ENCODE results near the gene ITPR3.

ITPR3 gene

DNA sequence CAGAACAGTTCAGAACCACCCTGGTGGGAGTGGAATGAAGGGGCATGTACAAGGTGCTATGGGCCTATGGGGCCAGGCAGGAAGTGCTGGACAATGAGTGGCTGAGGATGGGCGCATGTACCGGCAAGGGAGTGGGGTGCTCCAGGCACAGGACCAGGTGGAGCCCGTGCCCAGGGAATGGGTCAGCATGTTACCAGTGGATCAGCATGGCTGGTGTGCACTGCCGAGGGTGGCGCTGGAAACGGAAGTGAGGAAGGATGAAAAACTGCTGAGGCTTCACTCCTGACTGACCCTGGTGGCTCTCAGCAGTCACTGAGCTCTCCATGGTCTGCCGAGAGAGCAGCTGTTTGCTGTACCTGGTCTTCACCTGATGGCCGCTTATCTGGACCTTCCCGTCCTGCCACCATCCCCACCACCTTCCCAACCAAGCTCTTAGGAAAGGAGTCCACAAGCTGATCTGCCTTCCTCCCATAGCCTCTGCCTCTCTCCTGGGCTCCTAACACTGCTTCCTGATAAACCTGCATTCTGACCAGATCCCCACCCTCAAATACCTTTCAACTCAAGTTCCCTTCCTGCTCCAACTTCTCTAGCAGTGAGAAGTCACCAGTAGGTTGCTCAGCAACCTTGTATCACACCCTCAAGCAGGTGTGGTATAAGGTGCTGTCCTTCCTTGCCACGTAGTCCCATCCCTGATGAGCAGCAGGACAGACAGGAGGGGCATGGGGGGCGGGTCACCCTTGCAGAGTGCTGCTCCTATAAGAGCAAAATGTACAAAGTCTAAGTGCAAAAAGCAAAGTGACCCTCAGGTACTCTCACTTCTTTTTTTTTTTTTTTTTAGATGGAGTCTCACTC is 83.3 kb downstream of the ITPR3 start:
- no peak for DNase-seq

DNA sequence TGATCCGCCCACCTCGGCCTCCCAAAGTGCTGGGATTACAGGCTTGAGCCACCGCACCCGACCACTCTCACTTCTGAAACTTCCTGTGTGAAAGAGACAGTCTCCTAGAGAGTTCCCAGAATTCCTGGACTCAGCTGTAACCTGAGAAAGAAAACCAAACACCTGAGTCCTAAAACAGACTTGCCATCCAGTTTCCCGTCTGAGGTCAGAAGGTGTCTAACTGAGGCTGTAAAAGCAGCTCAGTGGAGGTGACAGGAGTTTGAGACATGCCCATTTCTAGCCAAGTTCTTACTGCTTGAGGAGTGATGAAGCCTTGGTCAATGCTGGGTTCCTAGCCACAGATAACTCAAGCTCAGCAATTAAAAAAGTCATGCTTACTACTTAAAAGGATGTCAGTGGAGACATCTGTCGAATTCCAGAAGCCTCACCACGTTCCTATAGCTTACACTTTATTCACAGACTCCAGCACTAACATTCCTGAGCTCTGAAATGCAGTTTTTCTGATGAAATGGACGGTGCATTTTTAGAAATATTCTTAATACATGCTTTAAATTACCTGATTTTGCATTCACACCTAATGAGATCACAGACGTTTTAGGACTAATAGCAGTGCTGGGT is 84.3 kb downstream of the ITPR3 start:
- no peak for DNase-seq

DNA sequence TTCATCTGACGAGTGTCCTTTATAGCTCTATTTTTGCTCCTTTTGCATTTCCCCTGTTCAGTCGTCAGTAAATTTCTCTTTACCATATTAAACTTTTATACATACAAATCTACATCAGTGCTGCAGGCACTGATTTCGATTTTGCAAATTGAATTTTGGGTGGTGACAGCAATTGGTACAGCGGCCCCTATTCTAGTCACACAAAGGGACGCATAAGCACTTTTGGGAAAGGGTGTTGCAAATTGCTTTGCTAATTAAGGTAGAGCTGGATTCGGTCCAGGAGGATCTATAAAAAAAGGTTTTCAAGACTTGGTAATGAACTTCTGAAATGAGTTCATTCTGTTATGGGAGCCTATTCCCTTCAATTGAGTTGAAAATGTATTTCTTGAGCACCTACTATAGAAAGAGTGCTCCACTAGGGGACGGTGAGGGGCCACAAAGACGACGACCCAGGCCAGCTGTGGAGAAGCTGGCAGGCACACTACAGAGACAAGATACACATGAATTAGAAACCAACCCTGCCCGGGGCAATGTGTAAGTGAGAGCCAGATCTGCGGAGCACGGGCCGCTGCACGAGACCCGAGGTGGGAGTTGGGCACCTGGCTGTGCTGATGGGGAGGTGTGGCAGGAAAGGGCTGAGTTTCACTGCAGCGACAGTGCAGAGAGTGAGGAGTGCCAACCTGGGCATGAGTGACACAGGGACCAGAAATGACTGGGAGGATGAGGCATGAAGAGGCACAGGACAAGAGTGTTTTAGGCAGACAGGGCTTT is 85.0 kb downstream of the ITPR3 start:
- no peak for DNase-seq

DNA sequence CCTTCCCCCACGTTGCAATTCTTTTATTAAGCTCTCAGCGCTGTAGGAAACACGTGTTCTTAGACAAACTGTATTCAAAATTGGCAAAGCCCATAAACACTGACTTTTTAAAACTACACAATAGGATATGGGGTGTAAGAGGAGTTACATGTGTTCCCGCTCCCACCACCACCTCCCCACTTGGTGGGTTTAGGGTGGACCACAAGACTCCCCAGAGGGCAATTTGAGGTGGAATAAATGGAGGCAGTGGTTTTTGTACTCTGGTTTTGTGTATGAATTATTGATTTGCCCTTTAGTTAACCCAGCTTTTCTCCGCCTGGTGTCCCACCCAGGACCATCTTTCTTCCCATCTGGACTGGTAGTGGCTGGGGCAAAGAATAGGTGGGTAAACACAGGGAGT is 86.6 kb downstream of the ITPR3 start:
- no peak for DNase-seq

GRCh38 chr6:33708516-33709204 is 87.5 kb downstream of the ITPR3 start:
- no peak for DNase-seq

DNA sequence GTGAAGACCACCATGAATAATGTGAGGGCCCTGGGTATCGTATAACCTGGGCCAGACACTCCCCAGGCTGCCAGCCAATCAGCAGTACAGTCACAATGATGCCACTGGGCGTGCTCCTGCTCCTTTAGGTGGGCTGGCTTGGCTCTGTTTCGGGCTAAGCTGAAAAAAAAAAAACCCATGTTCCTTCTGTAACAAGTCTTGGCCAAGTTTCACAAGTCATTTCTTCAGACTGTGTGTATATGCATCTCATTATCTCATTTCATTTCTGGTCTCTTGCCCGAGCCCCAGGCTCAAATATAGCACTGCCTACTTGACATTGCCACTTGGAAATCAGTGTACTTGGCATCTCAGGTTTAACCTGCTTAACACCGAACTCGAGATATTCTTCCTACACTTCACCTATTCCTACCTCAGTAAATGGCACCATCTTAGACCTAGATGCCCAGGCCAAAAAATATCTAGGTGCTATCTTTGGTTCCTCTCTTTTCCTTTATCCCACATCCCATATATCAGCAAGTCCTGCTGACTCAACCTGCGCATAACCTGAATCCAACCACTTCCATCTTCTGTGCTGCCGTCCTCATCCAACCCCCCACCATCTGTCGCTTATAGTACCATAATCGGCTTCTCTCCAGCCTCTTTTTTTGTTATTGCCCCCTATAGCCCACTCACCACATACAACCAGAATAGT is 88.6 kb downstream of the ITPR3 start:
- no peak for DNase-seq

DNA sequence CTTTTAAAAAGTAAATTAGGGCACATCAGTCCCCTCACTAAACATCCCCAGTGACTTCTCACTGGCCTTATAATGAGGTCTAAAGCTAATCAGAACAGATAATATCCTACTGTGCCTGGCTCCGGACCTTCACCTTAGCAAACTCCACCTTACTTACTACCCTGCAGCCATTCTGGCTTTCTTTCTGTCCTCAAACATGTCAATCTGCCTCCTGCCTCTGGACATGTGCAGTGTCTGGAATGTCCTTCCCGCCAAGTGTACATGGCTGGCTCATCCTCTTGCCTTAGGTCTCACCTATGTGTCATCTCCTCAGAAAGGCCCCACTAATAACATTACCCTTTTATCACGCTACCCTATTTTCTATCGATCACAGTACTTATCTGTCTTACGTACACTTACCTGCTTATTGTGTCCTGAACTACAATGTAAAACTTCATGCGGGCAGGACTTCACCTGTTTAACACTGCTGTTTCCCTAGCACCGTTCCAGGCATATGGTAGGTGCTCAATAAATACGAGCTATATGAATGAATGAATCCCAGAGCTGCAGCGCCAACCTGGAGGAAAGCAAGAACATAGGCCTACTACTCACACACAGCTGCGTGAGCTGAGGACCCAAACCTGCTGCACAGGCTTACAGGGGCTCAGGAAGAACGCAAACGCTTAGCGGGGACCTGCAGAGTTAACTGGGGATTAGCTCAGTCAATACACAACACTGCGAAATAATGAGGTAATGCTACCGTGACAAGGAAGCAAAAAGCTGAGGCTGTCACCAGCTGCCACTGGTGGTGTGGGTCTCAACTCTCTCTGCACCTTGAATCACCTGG is 89.4 kb downstream of the ITPR3 start:
- DNase-seq = no peak

DNA sequence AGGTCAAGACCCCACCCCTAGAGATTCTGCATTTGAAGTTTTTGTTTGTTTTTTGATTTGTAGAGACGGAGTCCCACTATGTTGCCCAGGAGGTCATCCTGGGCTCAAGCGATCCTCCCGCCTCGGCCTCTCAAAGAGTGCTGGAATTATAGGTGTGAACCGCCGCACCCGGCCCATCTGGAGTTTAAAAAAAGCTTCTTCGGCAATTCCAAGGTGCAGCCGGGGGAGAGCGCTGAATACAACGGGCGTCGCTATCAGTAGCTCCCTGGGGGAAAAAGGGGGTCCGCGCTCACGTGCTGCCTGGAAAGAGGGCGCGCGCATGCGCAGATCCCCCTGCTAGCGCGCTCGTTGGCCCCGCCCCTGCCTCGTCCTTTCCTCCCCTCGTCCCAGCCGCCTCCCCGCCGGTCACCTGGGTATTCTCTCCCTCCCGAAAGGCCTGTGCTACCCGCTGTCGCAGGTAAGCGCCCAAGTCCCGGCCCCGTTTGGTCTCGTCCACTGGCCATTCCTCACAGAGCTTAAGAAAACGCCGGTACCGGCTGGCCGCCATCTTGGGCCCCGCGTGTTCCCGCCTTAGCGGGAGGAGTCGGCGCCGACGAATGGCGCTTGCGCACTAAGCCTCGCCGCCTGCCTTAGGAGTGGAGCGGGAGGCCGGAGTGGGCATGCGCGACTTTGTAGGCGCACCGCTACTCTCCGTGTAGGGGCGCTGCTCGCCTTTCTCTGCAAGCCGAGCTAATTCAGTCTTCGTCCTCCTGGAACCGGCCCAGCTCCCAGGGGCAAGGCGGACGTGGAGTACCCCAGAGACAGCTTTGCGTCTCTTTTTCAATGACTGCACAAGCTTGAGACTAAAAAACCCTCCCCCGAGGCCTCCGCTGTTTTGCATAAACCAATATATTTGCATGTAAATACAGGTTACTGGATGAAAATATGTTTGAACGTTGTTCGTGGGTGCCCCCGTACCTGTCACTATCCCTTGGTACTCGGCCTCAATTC is 90.3 kb downstream of the ITPR3 start, which contains the start of gene UQCC2:
UQCC2 (minus strand) TSS at position 561 of the 990 bp plus-strand sequence; CDS start at position 547, 14 bp downstream.
- peak; percentile 97 to 98 (median 97) for DNase-seq

GRCh38 chr6:33712914-33713313 is 91.8 kb downstream of the ITPR3 start:
- DNase-seq = no peak

DNA sequence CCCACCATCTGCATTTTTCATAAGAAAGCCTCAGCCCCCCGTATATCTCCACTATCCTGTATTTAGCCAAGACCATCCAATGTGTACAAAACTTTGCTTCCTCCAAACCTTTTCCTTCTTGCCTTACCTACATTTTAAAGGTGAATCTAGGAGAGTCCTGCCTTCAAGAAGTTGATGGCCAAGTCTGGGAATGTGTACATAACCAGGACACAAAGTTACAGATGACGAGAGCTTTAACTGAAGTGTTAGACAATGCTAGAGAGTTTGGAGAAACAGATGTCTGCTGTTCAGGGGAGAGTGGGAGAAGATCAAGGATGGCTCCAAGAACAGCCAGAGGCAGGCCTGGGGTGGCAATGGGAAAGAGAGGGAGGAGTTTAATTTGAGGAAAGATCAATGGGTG is 92.7 kb downstream of the ITPR3 start:
- no peak for DNase-seq

DNA sequence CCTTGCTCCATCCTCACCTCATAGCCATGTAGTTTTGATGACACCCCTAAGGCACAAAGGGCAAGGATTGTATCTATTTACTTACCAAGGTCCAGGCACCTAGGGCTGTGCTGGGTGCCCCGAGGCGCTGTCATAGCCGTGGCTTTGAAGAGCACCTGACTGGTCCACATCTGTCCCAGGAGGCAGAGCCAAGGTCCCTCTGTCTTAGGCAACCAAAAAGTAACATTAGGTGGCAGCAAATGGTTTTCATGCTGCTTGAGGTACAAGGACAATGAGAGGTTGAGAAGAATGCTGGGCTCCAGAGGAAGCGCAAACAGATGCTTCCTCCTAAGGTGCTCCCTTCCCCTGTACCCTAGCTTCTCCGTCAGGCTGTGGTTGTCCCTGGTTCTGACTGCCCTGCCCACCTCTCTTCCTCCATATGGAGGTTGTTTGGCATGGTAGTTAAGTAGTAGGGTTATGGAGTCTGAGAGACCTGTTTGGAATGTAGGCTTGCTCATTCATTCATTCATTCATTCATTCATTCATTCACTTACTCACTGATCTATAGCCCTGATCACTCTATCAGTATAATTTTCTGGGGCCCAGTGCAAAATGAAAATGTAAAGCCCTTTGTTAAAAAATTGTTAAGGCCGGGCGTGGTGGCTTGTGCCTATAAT is 93.4 kb downstream of the ITPR3 start:
- DNase-seq = no peak

DNA sequence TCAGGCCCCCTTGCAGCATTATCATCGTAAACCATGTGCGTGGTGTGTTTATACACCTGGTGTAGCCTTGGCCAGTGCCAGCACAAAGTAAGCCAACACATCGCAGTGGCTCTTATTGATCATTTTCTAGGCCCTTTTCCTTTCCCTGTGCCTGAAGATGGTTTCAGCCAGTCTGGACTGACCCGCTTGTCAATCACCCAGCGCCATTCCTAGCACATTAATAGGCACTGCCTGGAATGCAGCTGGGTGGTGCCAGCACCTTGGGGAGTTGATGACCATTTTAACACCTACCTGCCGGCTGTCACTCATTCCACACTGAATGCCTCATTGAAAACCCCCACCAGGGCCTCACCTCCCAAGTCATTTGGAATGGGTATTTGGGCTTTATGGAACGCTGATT is 95.3 kb downstream of the ITPR3 start:
- no peak for DNase-seq

- DNase-seq = no peak
Measured at GRCh38 chr6:33716890-33717632, 95.9 kb downstream of the ITPR3 start.

DNA sequence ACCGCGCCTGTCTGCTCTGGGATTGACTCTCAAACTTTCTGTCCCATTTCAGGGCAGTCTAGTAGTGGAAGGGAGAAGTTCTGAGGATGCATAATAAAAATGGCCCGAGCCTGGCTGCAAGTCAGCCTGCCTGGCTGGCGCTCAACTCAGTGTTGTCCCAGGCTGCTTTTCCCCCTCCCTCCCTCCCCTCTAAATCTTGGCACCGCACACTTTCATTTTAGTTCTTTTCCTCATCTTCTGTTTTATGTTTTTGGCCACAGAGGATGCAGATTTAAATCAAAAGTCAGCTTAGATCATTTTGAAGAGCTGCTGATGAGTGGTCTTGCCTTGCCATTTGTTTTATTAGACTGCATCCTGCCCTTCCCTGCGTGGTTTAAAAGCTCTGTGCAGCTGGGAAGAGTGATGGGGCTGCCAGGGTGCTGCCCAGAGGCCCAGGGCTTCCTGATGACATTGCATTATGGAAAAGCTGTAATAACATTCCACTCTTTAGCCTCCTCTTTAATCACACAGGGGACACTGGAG is 96.9 kb downstream of the ITPR3 start:
- DNase-seq = no peak

DNA sequence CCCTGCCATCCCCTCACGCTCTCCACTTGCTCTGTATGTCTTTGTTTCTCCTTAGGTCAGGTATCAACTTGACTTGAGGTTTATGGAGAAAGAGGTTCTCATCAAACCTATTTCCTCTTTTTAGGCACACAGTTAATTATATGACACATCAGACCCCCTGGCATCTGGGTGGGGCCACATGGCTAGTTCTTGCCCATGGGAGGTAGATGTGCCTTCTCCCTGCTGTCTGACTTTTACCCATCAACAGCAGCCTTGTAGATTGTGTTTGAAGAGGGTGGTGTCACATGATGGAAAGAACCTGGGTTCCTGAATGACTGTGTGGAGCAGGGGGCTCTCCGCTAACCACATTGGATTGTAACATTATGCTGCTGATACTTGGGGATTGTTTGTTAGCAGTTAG is 97.6 kb downstream of the ITPR3 start:
- no peak for DNase-seq

DNA sequence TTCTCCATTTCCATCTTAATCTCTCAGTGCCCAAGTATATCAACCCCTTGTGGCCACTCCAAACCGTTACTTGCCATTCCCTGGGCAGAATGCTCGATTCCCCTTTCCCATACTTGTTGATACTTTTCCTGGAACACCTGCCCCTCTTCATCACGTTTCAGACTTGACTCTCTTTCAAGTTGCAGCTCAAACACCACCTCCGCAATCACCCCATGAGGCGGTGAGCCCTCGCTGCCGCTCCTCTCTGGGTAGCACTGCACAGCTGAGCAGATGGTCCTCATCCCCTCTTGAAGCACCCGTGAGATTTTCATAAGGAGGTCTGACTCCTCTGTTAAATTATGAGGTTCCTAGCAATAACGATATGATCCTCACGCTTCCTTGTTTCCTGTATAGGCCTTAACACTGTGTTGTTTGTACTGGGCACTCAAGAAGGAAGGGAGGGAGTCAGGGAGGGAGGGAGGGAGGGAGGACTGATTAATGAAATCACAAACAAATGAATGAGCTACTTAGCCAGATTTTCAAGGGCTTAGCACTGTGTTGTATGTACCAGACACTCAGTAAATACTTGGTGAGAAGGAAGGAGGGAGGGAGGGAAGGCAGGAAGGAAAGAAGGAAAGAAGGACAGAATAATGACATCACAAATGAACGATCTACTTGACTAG is 98.3 kb downstream of the ITPR3 start:
- DNase-seq = no peak

- DNase-seq = no peak
Measured at GRCh38 chr6:33720998-33721397, 99.9 kb downstream of the ITPR3 start.

GRCh38 chr6:33721508-33721907 is 100.4 kb downstream of the ITPR3 start:
- DNase-seq = no peak
